Peyer's patch (tissue), 4 donors: ENCODE data around the gene HSPBP1.

Source experiments
- POLR2A ChIP-seq, 2 donors: fragments of 450-650 bp; IDR thresholded peaks; one replicate each; pipeline ENCODE4 v1.5.1; 2017; ENCODE audit warnings: antibody characterized with exemption in 2 of 2, mild to moderate bottlenecking in 2 of 2, moderate library complexity in 2 of 2
- TF ChIP-seq, protein P1 (sequence below), 6 experiments: fragments of 450-650 bp in 4 of 6; fragments of 200-600 bp in 2 of 6; sonication (generic) in 1 of 6; IDR thresholded peaks; one replicate each; pipeline ENCODE4 v1.5.1; 2017 to 2019; ENCODE audit warnings: antibody characterized with exemption in 6 of 6, mild to moderate bottlenecking in 3 of 6, moderate library complexity in 1 of 6

DNA sequence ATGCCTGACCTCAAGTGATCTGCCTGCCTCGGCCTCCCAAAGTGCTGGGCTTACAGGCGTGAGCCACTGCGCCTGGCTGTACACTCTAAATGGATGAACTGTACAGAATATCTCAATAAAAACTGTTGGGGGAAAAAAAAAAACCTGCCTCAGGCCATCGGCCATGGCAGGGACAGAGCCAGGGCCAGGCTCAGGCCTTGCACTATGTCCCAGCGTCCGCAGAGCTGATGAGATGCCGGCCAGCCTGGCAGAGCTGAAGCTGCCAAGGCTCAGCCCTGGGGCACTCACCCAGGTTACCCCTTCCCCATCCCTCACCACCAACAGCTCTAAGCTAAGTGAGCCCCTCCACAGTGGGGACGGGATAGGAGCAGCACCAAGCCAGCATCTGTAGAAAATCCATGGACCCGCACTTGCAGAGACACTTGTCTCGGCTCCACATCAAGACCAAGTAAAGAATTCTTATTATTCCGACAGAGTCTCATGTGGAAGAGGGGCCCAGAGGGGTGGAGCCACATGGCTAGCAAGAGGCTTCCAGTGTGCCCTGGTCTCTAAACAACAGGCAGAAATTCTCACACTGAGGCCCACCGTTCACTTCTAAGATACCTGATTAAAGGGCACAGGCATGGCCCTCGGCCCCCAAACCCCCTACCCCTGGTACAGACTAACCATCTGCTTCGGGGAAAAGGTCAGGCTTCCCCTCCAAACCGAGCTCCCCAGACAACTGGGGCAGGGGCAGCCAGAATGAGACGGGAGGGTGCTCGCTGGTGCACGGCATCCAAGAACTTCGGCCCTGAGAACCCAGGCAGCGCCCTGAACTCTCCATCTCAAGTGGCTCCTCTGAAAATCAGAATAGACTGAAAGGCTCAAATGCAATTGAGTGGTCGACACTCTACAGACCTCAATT is 26.9 kb downstream of the HSPBP1 start:
- TF ChIP-seq, protein P1, sequence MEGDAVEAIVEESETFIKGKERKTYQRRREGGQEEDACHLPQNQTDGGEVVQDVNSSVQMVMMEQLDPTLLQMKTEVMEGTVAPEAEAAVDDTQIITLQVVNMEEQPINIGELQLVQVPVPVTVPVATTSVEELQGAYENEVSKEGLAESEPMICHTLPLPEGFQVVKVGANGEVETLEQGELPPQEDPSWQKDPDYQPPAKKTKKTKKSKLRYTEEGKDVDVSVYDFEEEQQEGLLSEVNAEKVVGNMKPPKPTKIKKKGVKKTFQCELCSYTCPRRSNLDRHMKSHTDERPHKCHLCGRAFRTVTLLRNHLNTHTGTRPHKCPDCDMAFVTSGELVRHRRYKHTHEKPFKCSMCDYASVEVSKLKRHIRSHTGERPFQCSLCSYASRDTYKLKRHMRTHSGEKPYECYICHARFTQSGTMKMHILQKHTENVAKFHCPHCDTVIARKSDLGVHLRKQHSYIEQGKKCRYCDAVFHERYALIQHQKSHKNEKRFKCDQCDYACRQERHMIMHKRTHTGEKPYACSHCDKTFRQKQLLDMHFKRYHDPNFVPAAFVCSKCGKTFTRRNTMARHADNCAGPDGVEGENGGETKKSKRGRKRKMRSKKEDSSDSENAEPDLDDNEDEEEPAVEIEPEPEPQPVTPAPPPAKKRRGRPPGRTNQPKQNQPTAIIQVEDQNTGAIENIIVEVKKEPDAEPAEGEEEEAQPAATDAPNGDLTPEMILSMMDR (IDR thresholded peaks at IDR 0.05): no peak
- TF ChIP-seq POLR2A (IDR thresholded peaks at IDR 0.05): no peak
